HEK293T (cell line): Measurements from ENCODE around the gene ACHE.

ENCODE experiments used
- NFRKB ChIP-seq: fragments of 450-650 bp; IDR thresholded peaks from 2 replicates; pipeline ENCODE4 v1.6.1; 2016; ENCODE audit warnings: mild to moderate bottlenecking, moderate library complexity
- SP1 ChIP-seq: fragments of 450-650 bp; IDR thresholded peaks from 2 replicates; pipeline ENCODE4 v1.6.1; 2017

DNA sequence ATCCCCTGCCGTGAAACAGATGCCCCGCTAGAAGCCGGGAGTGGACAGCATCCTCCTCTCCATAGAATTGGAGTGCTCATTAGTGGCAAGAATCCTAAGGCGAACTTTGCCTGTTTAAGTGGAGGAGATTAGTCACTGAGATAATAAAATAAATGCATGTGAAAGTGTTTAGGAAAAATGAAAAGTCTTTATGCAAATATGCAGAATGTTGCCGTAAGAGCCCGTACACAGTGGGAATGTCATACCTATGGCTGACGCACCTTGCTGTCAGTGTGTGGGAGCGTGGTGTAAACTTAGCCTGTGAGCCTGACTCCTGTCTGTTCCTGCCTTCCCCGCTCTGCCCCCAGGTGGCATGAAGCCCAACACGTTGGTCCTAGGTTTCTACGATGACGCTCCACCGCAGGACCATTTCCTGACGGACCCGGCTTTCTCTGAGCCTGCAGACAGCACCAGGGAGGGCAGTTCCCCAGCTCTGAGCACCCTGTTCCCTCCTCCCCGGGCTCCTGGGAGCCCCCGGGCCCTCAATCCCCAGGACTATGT is 30.2 kb downstream of the ACHE start:
- no peak for TF ChIP-seq SP1
- no peak for TF ChIP-seq NFRKB
